T-cell (primary cell): ENCODE results near the gene SLC24A4. TPM values are rescaled to one million over a fixed set of nuclear protein-coding genes. Genes with fewer than 3 reads are reported as not detected.

Source experiments
- ATAC-seq, 4 experiments: fragments of 200-7000 bp in 3 of 4; fragments of 150-1000 bp in 1 of 4; cut with Tn5 transposase; replicated peaks in 1 of 4; 1 replicate in 3 of 4; 2 replicates in 1 of 4; pipeline ENCODE4 v1.10.0; 2021; ENCODE audit warnings: moderate library complexity in 3 of 4, mild to moderate bottlenecking in 2 of 4, moderate number of reproducible peaks in 1 of 4
- CTCF ChIA-PET, 2 donors: fragments of 300-600 bp; sonication (Branson Sonifier 250); formaldehyde crosslinking; loops; one replicate each; lab custom pipeline; 2022; ENCODE audit warnings: antibody characterized with exemption in 2 of 2; lab: Charles Lee
- POLR2A ChIA-PET, 2 donors: fragments of 300-600 bp; sonication (Branson Sonifier 250); formaldehyde crosslinking; loops; one replicate each; lab custom pipeline; 2022; ENCODE audit warnings: antibody characterized with exemption in 2 of 2; lab: Charles Lee
- DNase-seq, 35 experiments: peaks; one replicate each; pipeline versions ENCODE4 v3.0.0 to v3.0.0-alpha.2; 2013 to 2023
- H3K27ac ChIP-seq: one replicate; pipeline ENCODE4 v1.5.1; 2013; ENCODE audit warnings: low read length
- H3K27me3 ChIP-seq, 2 experiments: replicated peaks in 1 of 2; 1 replicate in 1 of 2; 2 replicates in 1 of 2; pipeline versions ENCODE4 v1.6.1 to v1.7.0; 2013; ENCODE audit warnings: low read length in 1 of 2, mixed read lengths in 1 of 2; ENCODE audit not compliant: control insufficient read depth in 2 of 2, insufficient read depth in 2 of 2; ENCODE audit errors: extremely low read depth in 1 of 2
- H3K36me3 ChIP-seq, 2 donors: 1 replicate in 1 of 2; 2 replicates in 1 of 2; pipeline versions ENCODE4 v1.6.1 to v1.7.0; 2013; ENCODE audit warnings: low read length in 1 of 2; ENCODE audit not compliant: control insufficient read depth in 2 of 2, insufficient read depth in 1 of 2; ENCODE audit errors: extremely low read depth in 1 of 2
- H3K4me1 ChIP-seq, 2 experiments: 1 replicate in 1 of 2; 2 replicates in 1 of 2; pipeline versions ENCODE4 v1.6.1 to v1.7.0; 2013; ENCODE audit warnings: low read length in 2 of 2, mixed read lengths in 1 of 2; ENCODE audit not compliant: insufficient read depth in 2 of 2, control insufficient read depth in 1 of 2; ENCODE audit errors: extremely low read depth in 1 of 2
- H3K4me3 ChIP-seq, 2 donors: 1 replicate in 1 of 2; 2 replicates in 1 of 2; pipeline versions ENCODE4 v1.5.1 to v1.7.0; 2013; ENCODE audit warnings: mild to moderate bottlenecking in 2 of 2, low read length in 1 of 2, moderate library complexity in 1 of 2; ENCODE audit not compliant: control insufficient read depth in 1 of 2; ENCODE audit errors: extremely low read depth in 1 of 2
- H3K9me3 ChIP-seq: 2 replicates; pipeline ENCODE4 v1.7.0; 2013
- H3K27ac Mint-ChIP-seq, 2 donors: one replicate each; pipeline ENCODE4 v1.8.0; 2020 to 2021; ENCODE audit warnings: mild to moderate bottlenecking in 2 of 2, mixed read lengths in 2 of 2
- H3K27me3 Mint-ChIP-seq, 2 donors: one replicate each; pipeline ENCODE4 v1.8.0; 2021 to 2022; ENCODE audit warnings: mixed read lengths in 2 of 2
- H3K36me3 Mint-ChIP-seq: one replicate; pipeline ENCODE4 v1.8.0; 2021; ENCODE audit warnings: mixed read lengths
- H3K4me1 Mint-ChIP-seq, 3 donors: one replicate each; pipeline ENCODE4 v1.8.0; 2020 to 2022; ENCODE audit warnings: mixed read lengths in 3 of 3, mild to moderate bottlenecking in 1 of 3
- H3K4me3 Mint-ChIP-seq, 3 donors: one replicate each; pipeline ENCODE4 v1.8.0; 2020 to 2022; ENCODE audit warnings: mild to moderate bottlenecking in 3 of 3, mixed read lengths in 3 of 3, moderate library complexity in 3 of 3
- H3K9me3 Mint-ChIP-seq, 3 donors: one replicate each; pipeline ENCODE4 v1.8.0; 2020 to 2022; ENCODE audit warnings: mixed read lengths in 3 of 3
- WGBS: methylation state at CpG from one replicate; pipeline ENCODE4 v1.1.5; 2013; ENCODE audit warnings: missing lambda C conversion rate; ENCODE audit not compliant: insufficient coverage; 5-methylcytosine and 5-hydroxymethylcytosine counted together
- total RNA-seq, 35 experiments: library from RNA in 6 of 35; stranded (reverse) in 6 of 35; fragments of 120-200 nt in 1 of 35; gene quantifications; one replicate each; pipeline versions ENCODE4 v1.2.1 to v1.2.4 and lab custom pipeline; 2013 to 2026

Gene SLC24A4
- total RNA-seq, 5 donors from 2014 or later (not counting 1 experiment from before 2014, with no cell fraction given), result 0.14 to 0.15 TPM; not detected in 3

DNA sequence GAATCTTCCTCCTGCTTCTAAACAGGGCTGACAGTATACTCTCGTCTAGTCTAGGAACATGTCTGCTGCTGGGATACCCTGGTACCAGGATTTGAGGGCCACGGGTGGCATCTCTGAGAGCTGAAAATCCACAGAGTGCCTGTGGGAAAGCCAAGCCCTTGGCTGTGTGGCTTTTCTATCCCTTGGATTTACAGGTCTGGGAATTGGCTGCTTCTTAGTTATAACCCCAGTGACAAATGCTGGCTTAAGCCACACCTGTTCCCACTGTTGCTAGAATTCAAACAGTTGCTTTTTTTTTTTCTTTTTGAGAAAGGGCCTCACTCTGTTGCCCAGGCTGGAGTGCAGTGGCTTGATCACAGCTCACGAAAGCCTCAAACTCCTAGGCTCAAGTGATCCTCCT, 176.3 kb downstream of the SLC24A4 start:
- Histone ChIP-seq H3K4me3 (no peak overlapping the region), H3K27me3 (peaks cover 0 to 6% of the 10 kb centered on the region in 2 experiments), H3K4me1 (no peaks in the 10 kb centered on the region), H3K36me3 (no peaks in the 10 kb centered on the region), H3K9me3 (no peaks in the 10 kb centered on the region), H3K27ac (no peak overlapping the region)
- no peak for ATAC-seq
- H3K27ac Mint-ChIP-seq, result no peak overlapping the region
- ChIA-PET POLR2A (no interaction called here), CTCF (interaction anchor here in 1 of 2 donors (0.7 kb wide), 1 partner anchor 287 kb away, joined by 4 read pairs; no protein-coding TSS in a partner anchor)
- no peaks in the 10 kb centered on the region for H3K9me3 Mint-ChIP-seq
- DNase-seq, result no peak
- no peak overlapping the region for H3K4me3 Mint-ChIP-seq
- H3K27me3 Mint-ChIP-seq, result no peaks in the 10 kb centered on the region
- H3K4me1 Mint-ChIP-seq, result peaks cover 0 to 7% (median 0%) of the 10 kb centered on the region in 3 donors
- 100% methylated on average over 2 of the region's 3 CpGs for WGBS
- H3K36me3 Mint-ChIP-seq, result no peaks in the 10 kb centered on the region

DNA sequence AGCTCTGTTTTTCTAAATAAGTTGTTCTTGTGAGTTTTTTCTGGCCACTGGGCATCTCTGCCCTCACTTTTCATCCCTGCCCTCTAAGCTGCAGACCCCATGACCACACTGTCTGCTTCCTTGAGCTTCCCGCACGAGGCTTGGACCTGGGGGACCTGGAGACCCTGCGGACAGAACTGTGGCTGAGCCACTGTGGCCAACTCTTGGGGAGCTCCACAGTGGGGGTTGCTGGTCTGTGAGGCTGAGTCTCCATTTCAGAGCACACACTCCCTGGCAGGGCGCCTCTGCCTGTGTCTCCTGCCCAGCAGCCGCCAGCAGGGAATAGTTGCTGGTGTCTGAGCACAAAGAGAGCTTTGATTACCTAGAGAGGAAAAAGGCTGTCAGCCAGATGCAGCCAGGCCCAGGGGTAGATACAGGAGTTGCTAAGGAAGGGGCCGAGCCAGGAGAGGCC, 177.6 kb downstream of the SLC24A4 start:
- WGBS, result 86% methylated on average over 3 of the region's 6 CpGs
- Mint-ChIP-seq H3K4me3 (no peak overlapping the region), H3K36me3 (no peaks in the 10 kb centered on the region), H3K9me3 (no peaks in the 10 kb centered on the region), H3K4me1 (peaks cover 0 to 17% (median 3%) of the 10 kb centered on the region in 3 donors), H3K27me3 (no peaks in the 10 kb centered on the region), H3K27ac (no peak overlapping the region)
- Histone ChIP-seq H3K4me3 (no peak overlapping the region), H3K27ac (no peak overlapping the region), H3K36me3 (no peaks in the 10 kb centered on the region), H3K4me1 (peaks cover 0 to under 1% of the 10 kb centered on the region in 2 experiments), H3K9me3 (no peaks in the 10 kb centered on the region), H3K27me3 (peaks cover 0 to 6% of the 10 kb centered on the region in 2 experiments)
- CTCF ChIA-PET, result interaction anchor here in 1 of 2 donors (0.5 kb wide), 1 partner anchor 216 kb away, joined by 3 read pairs; no protein-coding TSS in a partner anchor
- POLR2A ChIA-PET, result no interaction called here
- DNase-seq, result no peak
- ATAC-seq, result no peak

DNA sequence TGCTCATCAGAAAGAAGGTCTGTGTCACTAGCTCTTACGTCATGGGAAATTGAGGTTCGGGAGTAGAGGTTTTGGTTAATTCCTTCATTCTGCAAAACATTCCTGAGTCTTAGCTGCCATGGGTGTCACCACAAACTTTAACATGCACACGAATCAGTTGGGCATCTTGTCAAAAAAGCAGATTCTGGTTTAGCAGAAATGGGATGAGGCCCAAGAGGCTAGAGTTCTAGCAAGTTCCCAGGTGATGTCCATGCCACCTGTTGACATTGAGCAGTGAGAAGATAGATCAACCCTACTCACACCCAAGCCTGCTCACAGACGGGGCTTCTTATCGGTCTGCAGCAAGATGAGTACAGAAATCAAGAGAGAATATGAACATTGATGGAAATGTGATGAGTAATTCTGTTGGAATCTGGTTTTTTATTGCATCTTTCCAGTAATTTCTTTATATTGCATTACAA, 179.0 kb downstream of the SLC24A4 start:
- Histone ChIP-seq H3K4me1 (peaks cover 4 to 14% of the 10 kb centered on the region in 2 experiments), H3K27me3 (peaks cover 0 to 6% of the 10 kb centered on the region in 2 experiments), H3K4me3 (no peak overlapping the region), H3K27ac (no peak overlapping the region), H3K36me3 (no peaks in the 10 kb centered on the region), H3K9me3 (no peaks in the 10 kb centered on the region)
- no peak for ATAC-seq
- no CpG with 5 or more reads among the region's 5 CpGs for WGBS
- Mint-ChIP-seq H3K4me1 (peaks cover 5 to 30% (median 13%) of the 10 kb centered on the region in 3 donors), H3K27ac (no peak overlapping the region), H3K4me3 (no peak overlapping the region), H3K36me3 (no peaks in the 10 kb centered on the region), H3K9me3 (no peaks in the 10 kb centered on the region), H3K27me3 (no peaks in the 10 kb centered on the region)
- ChIA-PET CTCF (no interaction called here), POLR2A (interaction anchor here in 1 of 2 donors (0.6 kb wide), 2 partner anchors 56 to 274 kb away, joined by 4 read pairs; no protein-coding TSS in a partner anchor)
- no peak for DNase-seq

DNA sequence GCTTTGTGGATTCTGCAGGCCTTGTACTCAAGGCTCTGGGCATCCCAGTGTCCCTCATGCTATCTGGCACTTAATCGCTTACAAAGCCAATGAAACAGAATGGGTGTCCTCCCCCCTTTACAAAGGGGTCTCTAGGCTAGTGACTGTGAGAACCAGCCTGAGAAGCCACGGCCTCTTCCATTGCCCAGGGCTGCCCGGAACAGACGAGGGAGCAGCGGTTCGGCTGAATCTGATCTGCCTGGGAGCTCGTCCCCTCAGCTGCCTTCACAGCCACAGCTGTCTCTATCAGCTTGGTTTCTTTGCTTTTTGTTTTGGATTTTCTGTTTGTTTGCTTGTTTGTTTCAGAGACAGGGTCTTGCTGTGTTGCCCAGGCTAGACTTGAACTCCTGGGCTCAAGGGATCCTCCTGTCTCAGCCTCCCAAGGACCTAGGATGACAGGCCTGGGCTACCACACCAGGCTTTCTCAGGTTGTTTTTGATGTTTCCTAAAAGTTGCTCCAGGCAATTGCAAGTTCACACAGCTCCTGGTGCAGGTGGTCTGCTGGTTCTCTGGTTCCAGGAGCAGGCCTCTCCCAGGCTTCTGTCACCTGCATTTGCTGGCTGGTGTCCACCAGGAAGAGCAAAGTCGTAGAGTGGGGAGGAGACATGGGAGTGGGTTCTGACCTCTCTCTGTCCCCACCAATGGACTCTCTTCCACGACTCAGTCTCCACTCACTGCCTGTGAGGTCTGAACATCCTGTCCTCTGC, 179.7 kb downstream of the SLC24A4 start:
- WGBS, result 97% methylated on average over 7 of the region's 9 CpGs
- no peak overlapping the region for H3K4me3 Mint-ChIP-seq
- no peaks in the 10 kb centered on the region for H3K27me3 Mint-ChIP-seq
- Histone ChIP-seq H3K27me3 (peaks cover 0 to 6% of the 10 kb centered on the region in 2 experiments), H3K9me3 (no peaks in the 10 kb centered on the region), H3K4me1 (peaks cover 8 to 19% of the 10 kb centered on the region in 2 experiments), H3K36me3 (no peaks in the 10 kb centered on the region), H3K27ac (no peak overlapping the region), H3K4me3 (no peak overlapping the region)
- H3K9me3 Mint-ChIP-seq, result no peaks in the 10 kb centered on the region
- peaks cover 12 to 37% (median 20%) of the 10 kb centered on the region in 3 donors for H3K4me1 Mint-ChIP-seq
- no peak for ATAC-seq
- DNase-seq, result no peak
- no peaks in the 10 kb centered on the region for H3K36me3 Mint-ChIP-seq
- POLR2A ChIA-PET, result no interaction called here
- CTCF ChIA-PET, result no interaction called here
- H3K27ac Mint-ChIP-seq, result no peak overlapping the region

DNA sequence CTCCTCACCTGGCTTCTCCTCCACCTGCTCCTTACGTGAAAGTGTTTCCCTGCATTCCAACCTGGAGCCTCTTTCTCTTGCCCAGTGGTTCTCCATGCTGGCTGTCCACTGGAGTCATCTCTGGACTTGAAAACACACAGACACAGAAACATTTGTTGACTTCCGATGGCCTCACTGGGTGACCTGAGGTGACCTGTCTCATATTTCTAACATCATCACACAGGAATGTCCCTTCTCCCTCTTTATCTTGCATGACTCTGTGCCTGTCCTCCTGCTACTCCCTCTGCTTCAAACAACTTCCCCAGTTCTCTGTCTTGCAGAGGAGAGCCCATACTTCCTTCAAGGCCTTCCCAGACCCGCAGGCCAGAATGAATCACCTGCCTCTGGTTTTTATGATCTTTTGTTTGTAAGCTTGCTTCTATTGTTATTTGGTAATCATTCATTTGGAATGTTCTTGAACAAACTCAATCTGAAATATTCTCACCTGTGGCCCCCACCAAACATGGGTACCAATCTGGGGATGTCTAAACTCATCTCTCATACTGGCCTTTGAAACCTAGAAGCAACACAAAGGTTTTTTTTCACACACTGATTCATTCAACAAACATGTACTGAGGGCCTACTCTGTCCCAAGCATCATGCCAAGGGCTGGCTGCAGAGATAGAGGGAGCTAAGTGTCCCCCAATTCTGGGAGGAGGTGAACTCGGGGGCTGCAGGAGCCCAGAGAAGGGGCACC, 181.0 kb downstream of the SLC24A4 start:
- Mint-ChIP-seq H3K27ac (no peak overlapping the region), H3K36me3 (no peaks in the 10 kb centered on the region), H3K4me3 (no peak overlapping the region), H3K4me1 (peaks cover 12 to 37% (median 22%) of the 10 kb centered on the region in 3 donors), H3K27me3 (no peaks in the 10 kb centered on the region), H3K9me3 (no peaks in the 10 kb centered on the region)
- CTCF ChIA-PET, result no interaction called here
- 100% methylated on average over 2 of the region's 4 CpGs for WGBS
- no peak overlapping the region for H3K27ac ChIP-seq
- no peak for DNase-seq
- peaks cover 8 to 19% of the 10 kb centered on the region in 2 experiments for H3K4me1 ChIP-seq
- peaks cover 0 to 3% of the 10 kb centered on the region in 2 experiments for H3K27me3 ChIP-seq
- H3K4me3 ChIP-seq, result no peak overlapping the region
- H3K36me3 ChIP-seq, result no peaks in the 10 kb centered on the region
- H3K9me3 ChIP-seq, result no peaks in the 10 kb centered on the region
- POLR2A ChIA-PET, result interaction anchor here in 1 of 2 donors (0.6 kb wide), 1 partner anchor 133 kb away, joined by 4 read pairs; no protein-coding TSS in a partner anchor
- no peak for ATAC-seq

DNA sequence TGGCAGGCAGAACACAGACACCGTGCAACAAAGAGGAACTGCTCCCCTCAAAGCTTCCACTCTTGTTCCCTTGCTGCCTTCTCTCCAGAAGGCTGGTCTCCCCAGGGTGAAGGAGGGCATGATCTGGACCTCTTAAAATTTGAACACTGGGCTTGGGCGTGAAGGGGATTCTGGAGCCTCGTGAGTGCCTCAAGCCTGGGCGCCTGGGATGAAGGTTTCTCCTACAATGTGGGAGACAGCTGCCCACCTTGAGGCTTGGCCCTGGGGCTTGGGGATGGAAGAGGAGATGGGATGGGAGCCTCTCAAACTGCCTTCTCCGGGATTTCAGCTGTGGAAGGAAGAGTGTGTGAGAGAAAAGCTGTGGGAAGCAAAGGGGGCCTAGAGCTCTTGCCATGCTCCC, 182.9 kb downstream of the SLC24A4 start:
- Histone ChIP-seq H3K27ac (no peak overlapping the region), H3K27me3 (no peaks in the 10 kb centered on the region), H3K4me3 (no peak overlapping the region), H3K36me3 (no peaks in the 10 kb centered on the region), H3K9me3 (no peaks in the 10 kb centered on the region), H3K4me1 (peaks cover 8 to 19% of the 10 kb centered on the region in 2 experiments)
- H3K4me3 Mint-ChIP-seq, result no peak overlapping the region
- no peak overlapping the region for H3K27ac Mint-ChIP-seq
- no peak for DNase-seq
- peaks cover 12 to 43% (median 24%) of the 10 kb centered on the region in 3 donors for H3K4me1 Mint-ChIP-seq
- ChIA-PET CTCF (interaction anchor here in 1 of 2 donors (0.5 kb wide), 1 partner anchor 98 kb away, joined by 5 read pairs; no protein-coding TSS in a partner anchor), POLR2A (no interaction called here)
- no peaks in the 10 kb centered on the region for H3K36me3 Mint-ChIP-seq
- ATAC-seq, result no peak
- 92% methylated on average over 5 of the region's 5 CpGs for WGBS
- H3K9me3 Mint-ChIP-seq, result no peaks in the 10 kb centered on the region
- no peaks in the 10 kb centered on the region for H3K27me3 Mint-ChIP-seq
